BLaER1 treated with 17β-estradiol and CSF1 and Interleukin-3, amounts not matched to agents 10 nM and 100 nM (cell line): Measurements from ENCODE around the gene BAG2.

Source experiments
- H3K27ac ChIP-seq, 11 experiments: shearing (Covaris generic); formaldehyde crosslinking; 2 replicates each; pipeline ENCODE4 v1.8.1; 2022
- H3K27me3 ChIP-seq, 11 experiments: shearing (Covaris generic); formaldehyde crosslinking; 2 replicates each; pipeline ENCODE4 v1.8.1; 2022
- H3K36me3 ChIP-seq, 11 experiments: shearing (Covaris generic); formaldehyde crosslinking; 2 replicates each; pipeline ENCODE4 v1.8.1; 2022
- H3K4me1 ChIP-seq, 10 experiments: shearing (Covaris generic); formaldehyde crosslinking; 2 replicates each; pipeline ENCODE4 v1.8.1; 2022
- H3K4me2 ChIP-seq, 11 experiments: shearing (Covaris generic); formaldehyde crosslinking; 2 replicates each; pipeline ENCODE4 v1.8.1; 2022
- H3K4me3 ChIP-seq, 10 experiments: shearing (Covaris generic); formaldehyde crosslinking; 2 replicates each; pipeline ENCODE4 v1.8.1; 2022
- H3K9ac ChIP-seq, 11 experiments: shearing (Covaris generic); formaldehyde crosslinking; 2 replicates each; pipeline ENCODE4 v1.8.1; 2022
- H3K9me3 ChIP-seq, 11 experiments: shearing (Covaris generic); formaldehyde crosslinking; replicated peaks in 1 of 11; 2 replicates each; pipeline ENCODE4 v1.8.1; 2022
- H4K20me1 ChIP-seq, 11 experiments: shearing (Covaris generic); formaldehyde crosslinking; 2 replicates each; pipeline ENCODE4 v1.8.1; 2022
- Cebpa-rat ChIP-seq, 11 experiments: shearing (Covaris generic); IDR thresholded peaks; 2 replicates each; pipeline ENCODE4 v1.8.1; 2022

BAG2 gene

DNA sequence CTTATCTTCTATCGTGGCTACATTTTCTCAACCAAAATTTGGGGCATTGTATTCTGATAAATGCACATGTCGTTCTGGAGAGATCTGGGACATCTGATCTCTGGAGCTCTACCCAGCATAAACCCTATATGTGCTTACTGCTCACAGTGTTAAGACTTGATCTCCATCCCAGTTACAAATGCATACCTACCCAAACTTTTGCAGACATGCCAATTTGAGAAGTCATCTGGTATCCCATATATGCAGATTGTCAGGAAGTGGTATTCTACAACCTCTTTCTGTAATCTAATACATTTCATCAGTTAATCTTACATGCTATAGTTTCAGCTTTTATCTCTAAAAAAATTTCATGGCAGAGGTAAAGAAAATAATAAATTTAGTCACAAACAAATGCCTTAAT is 11.2 kb downstream of the BAG2 start:
- Histone ChIP-seq H3K4me3 (no peak overlapping the region), H3K4me1 (no peaks in the 10 kb centered on the region), H4K20me1 (peaks cover 0 to 49% (median 6%) of the 10 kb centered on the region in 11 experiments; a peak in 10 of 22 replicates), H3K27me3 (no peaks in the 10 kb centered on the region), H3K36me3 (peaks cover 32 to 79% (median 55%) of the 10 kb centered on the region in 11 experiments), H3K9me3 (no peaks in the 10 kb centered on the region), H3K4me2 (no peak overlapping the region), H3K27ac (no peak overlapping the region), H3K9ac (no peak overlapping the region)
- no peak for TF ChIP-seq Cebpa-rat (IDR thresholded peaks at IDR 0.05)

DNA sequence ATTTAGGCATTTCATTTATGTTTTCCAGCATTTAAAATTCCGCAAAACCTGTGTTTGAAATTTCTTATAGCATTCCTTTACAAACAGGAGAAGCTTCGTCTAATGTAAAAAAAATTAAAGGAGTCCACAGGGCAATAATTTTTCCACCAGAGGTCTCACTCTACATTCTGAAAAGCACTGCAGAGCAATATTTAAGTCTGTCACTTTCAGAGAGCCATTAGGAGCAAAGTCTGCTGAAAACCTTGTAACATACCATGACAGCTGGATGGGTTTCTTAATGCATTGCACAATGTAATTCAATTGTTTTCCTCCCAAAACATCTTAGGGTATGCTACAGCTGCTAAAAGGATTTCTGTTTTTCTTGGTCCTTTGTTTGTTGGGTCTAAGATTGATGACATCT is 18.0 kb downstream of the BAG2 start:
- Histone ChIP-seq H3K27me3 (no peaks in the 10 kb centered on the region), H4K20me1 (no peaks in the 10 kb centered on the region), H3K4me3 (no peak overlapping the region), H3K9me3 (no peaks in the 10 kb centered on the region), H3K4me2 (no peak overlapping the region), H3K27ac (no peak overlapping the region), H3K9ac (no peak overlapping the region), H3K4me1 (no peaks in the 10 kb centered on the region), H3K36me3 (peaks cover 15 to 79% (median 50%) of the 10 kb centered on the region in 11 experiments; a peak in 21 of 22 replicates)
- TF ChIP-seq Cebpa-rat (IDR thresholded peaks at IDR 0.05): no peak

DNA sequence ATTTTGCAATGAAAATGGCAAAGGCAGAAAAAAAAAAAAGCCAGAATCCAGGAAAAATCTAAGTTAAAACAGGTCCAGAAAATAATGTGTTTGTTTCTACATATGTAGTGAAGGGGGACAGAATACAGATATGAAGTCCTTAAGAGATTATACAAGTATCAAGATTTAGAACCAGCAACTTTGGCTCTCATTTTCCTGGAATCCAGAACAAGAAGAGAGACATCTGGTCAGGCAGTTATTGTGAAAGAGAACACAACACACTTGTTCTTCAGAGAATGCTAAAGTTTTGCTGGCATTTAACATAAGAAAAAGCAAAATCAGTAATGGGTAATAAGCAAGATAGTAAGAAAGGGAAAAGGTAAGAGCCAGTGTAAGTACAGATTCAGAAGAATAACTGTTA is 21.1 kb downstream of the BAG2 start:
- no peak overlapping the region for H3K27ac ChIP-seq
- H3K4me1 ChIP-seq: no peaks in the 10 kb centered on the region
- TF ChIP-seq Cebpa-rat (IDR thresholded peaks at IDR 0.05): no peak
- no peaks in the 10 kb centered on the region for H4K20me1 ChIP-seq
- H3K9ac ChIP-seq: no peak overlapping the region
- no peak overlapping the region for H3K4me3 ChIP-seq
- H3K4me2 ChIP-seq: no peak overlapping the region
- H3K9me3 ChIP-seq: no peaks in the 10 kb centered on the region
- no peaks in the 10 kb centered on the region for H3K27me3 ChIP-seq
- peaks cover 9 to 50% (median 31%) of the 10 kb centered on the region in 11 experiments; a peak in 20 of 22 replicates for H3K36me3 ChIP-seq

DNA sequence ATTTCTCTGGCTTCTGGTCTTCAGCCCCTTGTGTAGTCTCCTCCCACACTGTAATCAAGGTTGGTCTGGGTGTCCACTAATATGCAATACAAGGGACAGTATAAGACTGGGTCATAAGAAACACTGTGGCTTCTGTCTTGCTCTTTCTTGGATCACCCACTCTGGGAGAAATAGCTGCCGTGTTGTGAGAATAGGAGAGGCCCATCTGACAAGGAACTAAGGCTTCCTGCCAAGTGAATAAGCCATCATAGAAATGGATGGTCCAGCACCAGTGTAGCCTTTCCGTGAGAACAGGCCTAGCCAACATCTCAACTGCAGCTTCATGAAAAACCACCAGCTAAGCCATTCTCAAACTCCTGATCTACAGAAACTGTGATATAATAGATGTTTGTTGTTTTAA is 23.3 kb downstream of the BAG2 start:
- no peaks in the 10 kb centered on the region for H3K9me3 ChIP-seq
- H3K4me2 ChIP-seq: no peak overlapping the region
- H3K9ac ChIP-seq: no peak overlapping the region
- H3K4me3 ChIP-seq: no peak overlapping the region
- H3K27me3 ChIP-seq: no peaks in the 10 kb centered on the region
- H3K36me3 ChIP-seq: peaks cover 9 to 29% (median 24%) of the 10 kb centered on the region in 11 experiments; a peak in 20 of 22 replicates
- H3K4me1 ChIP-seq: 0 out of 20 replicates have a peak, but pooled peaks cover 0 to 4% (median 0%) of the 10 kb centered on the region in 10 experiments
- H3K27ac ChIP-seq: no peak overlapping the region
- no peaks in the 10 kb centered on the region for H4K20me1 ChIP-seq
- TF ChIP-seq Cebpa-rat (IDR thresholded peaks at IDR 0.05): no peak

DNA sequence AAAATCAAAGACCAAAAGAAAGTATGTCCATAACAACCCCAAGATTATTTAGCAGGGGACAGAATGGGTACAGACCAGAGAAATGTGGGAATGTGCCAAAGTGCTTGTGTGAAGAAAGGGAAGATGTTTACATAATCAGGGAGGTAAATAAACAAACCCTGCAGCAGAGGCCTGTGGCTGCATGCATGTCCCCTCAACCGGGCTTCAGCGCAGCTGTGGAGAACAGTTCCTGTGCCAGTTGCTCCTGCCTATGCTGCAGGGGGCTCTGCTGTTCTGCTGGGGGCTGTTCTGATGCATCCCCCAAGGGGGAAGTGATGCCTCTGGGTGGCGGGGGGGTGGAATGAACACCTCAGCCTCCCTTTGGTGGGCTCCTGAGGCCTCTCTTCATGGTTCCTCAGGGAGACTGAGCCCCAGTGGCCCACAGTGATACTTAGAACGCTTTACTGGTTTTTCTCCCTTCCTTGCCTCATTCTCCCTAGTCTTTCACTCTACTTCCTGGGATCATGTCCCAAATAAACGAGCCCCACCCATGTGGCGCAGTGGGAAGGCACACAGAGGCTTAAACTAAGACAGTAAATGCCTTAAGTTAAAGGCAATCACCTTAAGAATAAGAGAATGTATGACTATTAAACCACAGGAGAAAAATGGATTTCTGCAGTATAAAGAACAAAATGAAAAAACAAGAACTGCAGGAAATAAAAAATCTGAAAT is 27.0 kb downstream of the BAG2 start:
- no peak overlapping the region for H3K27ac ChIP-seq
- no peak overlapping the region for H3K4me3 ChIP-seq
- no peak for TF ChIP-seq Cebpa-rat (IDR thresholded peaks at IDR 0.05)
- H3K9ac ChIP-seq: no peak overlapping the region
- peaks cover 0 to 4% (median 0%) of the 10 kb centered on the region in 11 experiments; a peak in 3 of 22 replicates for H3K36me3 ChIP-seq
- H3K4me2 ChIP-seq: no peak overlapping the region
- no peaks in the 10 kb centered on the region for H4K20me1 ChIP-seq
- H3K27me3 ChIP-seq: no peaks in the 10 kb centered on the region
- no peaks in the 10 kb centered on the region for H3K9me3 ChIP-seq
- H3K4me1 ChIP-seq: 0 out of 20 replicates have a peak, but pooled peaks cover 0 to 4% (median 0%) of the 10 kb centered on the region in 10 experiments

DNA sequence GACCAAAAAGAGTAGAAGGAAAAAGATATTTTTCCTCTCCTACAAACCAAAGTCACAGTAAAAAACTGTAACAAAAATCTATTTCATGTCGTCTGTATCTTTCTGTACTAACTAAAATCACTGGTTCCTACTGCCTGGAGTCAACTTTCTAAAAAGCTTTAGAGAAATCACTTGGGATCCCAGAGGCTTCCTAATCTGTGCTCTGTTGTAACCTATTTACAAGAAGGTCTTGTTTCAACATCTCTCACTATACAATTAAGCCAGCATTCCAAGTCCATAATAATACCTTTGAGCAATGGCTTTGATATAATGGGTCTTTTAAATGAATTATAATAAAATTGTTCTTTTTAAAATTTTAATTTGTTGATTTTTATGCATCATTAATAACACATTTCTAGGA is 29.6 kb downstream of the BAG2 start:
- Histone ChIP-seq H3K9ac (no peak overlapping the region), H3K27ac (no peak overlapping the region), H3K4me3 (no peak overlapping the region), H3K4me1 (0 out of 20 replicates have a peak, but pooled peaks cover 0 to 4% (median 0%) of the 10 kb centered on the region in 10 experiments), H3K36me3 (no peaks in the 10 kb centered on the region; a peak in 1 of 22 replicates), H3K27me3 (no peaks in the 10 kb centered on the region), H3K9me3 (no peaks in the 10 kb centered on the region), H4K20me1 (no peaks in the 10 kb centered on the region), H3K4me2 (no peak overlapping the region)
- no peak for TF ChIP-seq Cebpa-rat (IDR thresholded peaks at IDR 0.05)

DNA sequence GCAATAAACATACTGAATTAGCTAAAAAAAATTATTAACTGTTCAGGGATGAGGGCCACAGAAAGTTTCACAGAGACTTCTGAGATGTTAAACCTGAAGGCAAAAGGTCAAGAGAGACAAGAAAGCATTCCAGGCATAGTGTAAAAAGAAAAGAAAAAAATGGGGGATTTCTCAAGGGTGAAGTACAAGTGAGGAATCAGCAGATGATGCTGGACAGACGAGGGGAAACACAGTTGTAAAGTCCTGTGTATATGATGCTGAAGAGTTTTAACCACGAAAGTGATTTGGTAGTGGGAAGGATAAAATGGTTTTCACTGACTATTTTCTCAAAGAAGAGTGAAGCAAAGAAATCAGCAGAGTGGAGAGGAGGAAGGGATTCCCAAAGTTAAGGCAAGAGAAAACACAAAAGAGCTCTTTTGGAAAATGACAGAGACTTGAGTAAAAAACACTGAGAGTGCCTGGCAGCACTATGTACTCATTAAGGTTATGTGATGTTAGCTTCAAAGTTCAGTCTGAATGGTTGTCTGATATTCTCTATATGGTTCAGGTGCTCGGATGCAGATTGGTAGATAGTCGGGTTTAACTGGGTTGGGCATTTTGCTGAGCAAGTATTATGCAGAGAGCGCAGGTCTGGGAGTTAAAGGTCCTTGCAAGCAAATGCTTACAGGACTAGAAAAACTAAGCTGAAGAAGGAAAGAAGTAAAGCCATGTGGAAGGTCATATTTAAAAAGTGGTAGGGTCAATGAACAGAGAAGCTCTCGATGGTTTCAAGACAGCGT is 33.6 kb downstream of the BAG2 start:
- no peak for TF ChIP-seq Cebpa-rat (IDR thresholded peaks at IDR 0.05)
- Histone ChIP-seq H3K4me1 (no peaks in the 10 kb centered on the region), H3K27me3 (no peaks in the 10 kb centered on the region), H3K36me3 (no peaks in the 10 kb centered on the region), H3K4me2 (no peak overlapping the region), H3K9ac (no peak overlapping the region; a peak in 1 of 22 replicates), H4K20me1 (no peaks in the 10 kb centered on the region), H3K9me3 (no peaks in the 10 kb centered on the region), H3K27ac (no peak overlapping the region), H3K4me3 (no peak overlapping the region)

DNA sequence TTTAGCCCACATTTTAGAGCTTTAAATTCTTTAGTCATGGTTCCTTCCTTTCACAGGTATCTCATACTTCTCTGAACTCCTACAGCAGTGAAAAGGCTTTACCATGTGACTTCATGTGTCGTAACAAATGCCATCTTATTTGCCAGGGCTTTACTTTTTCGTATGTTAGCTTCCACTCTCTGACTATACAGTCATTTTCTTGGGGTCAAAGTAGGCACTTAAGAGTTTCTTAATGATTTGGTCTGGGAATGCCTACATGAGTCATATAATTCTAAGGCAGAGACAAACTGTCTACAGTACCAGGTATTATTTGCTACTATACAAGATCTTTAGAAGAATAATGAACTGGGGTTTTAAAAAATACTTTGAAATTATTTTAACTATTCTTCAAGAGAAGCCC is 35.0 kb downstream of the BAG2 start:
- no peak overlapping the region for H3K9ac ChIP-seq
- H3K4me2 ChIP-seq: no peak overlapping the region
- no peaks in the 10 kb centered on the region for H3K27me3 ChIP-seq
- H3K4me1 ChIP-seq: no peaks in the 10 kb centered on the region
- no peaks in the 10 kb centered on the region; a peak in 1 of 22 replicates for H3K36me3 ChIP-seq
- H3K9me3 ChIP-seq: no peaks in the 10 kb centered on the region
- H3K27ac ChIP-seq: no peak overlapping the region
- no peak overlapping the region for H3K4me3 ChIP-seq
- H4K20me1 ChIP-seq: no peaks in the 10 kb centered on the region
- no peak for TF ChIP-seq Cebpa-rat (IDR thresholded peaks at IDR 0.05)

DNA sequence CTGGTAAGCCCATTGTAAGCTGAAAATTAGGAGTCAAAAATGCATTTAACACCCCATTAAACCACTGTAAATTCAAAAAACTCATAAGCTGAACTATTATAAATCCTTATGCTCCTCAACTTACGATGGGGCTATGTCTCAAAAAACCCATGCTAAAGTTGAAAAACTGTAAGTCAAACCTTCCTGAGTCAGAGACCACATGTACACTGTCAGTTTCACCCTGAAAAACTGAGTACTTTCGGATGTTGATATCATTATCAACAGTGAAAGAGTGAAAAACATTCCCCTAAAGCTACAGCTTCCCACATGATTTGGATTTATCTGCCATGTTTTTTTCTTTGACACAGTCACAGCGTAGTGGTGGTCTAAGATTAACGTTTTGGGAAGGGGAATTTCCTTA is 35.7 kb downstream of the BAG2 start:
- H3K27ac ChIP-seq: no peak overlapping the region
- no peak for TF ChIP-seq Cebpa-rat (IDR thresholded peaks at IDR 0.05)
- H3K27me3 ChIP-seq: no peaks in the 10 kb centered on the region
- no peaks in the 10 kb centered on the region for H3K9me3 ChIP-seq
- no peak overlapping the region for H3K4me3 ChIP-seq
- H4K20me1 ChIP-seq: no peaks in the 10 kb centered on the region
- no peak overlapping the region for H3K4me2 ChIP-seq
- H3K36me3 ChIP-seq: no peaks in the 10 kb centered on the region; a peak in 1 of 22 replicates
- no peaks in the 10 kb centered on the region for H3K4me1 ChIP-seq
- H3K9ac ChIP-seq: no peak overlapping the region
